Measurements from ENCODE around the gene NLRP9.

- TF ChIP-seq MAX (IDR thresholded peaks at IDR 0.05; ENCODE audit: low read depth, low read length) (no peak), MYC (IDR thresholded peaks at IDR 0.05; ENCODE audit: low read depth, low read length) (no peak)
Measured at GRCh38 chr19:55673465-55673864, 64.7 kb downstream of the NLRP9 start.

All from NB4 (cell line).